GM12874 (cell line): Measurements from ENCODE around the gene PROZ.

Experiments used
- TF ChIP-seq, protein P1 (sequence below): IDR thresholded peaks from 2 replicates; pipeline ENCODE4 v1.5.1; 2011; ENCODE audit warnings: low read depth, mild to moderate bottlenecking, control low read depth, low read length, moderate library complexity; ENCODE audit not compliant: insufficient read depth

PROZ gene

DNA sequence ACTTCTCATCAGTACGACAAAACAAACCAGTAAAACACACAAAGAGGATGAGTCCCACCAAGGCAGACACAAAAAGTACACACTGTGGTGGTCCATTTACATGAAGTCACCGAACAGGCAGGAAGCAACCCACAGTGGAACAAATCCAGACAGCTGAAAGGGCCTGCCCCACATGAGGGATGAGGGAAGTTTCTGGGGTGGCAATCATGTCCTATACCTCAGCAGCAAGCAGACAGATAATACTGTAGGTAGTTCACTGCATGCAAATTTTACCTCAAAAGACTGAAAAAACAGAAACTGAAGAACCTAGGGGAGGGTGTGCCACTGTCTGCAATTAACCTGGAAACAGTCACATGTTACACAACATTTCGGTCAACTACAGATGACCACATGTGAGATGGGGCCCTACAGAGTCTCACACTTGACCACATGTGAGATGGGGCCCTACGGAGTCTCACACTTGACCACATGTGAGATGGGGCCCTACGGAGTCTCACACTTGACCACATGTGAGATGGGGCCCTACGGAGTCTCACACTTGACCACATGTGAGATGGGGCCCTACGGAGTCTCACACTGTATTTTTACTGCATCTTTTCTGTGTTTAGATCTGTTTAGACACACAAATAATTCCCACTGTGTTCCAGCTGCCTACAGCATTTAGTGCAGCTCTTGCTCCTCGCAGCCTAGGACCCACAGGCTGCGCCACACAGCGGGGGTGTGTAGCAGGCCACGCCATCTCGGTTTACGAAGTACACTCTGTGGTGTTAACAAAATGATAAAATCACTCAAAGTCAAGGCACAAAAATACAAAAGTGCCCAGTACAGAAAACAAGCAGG is 27.8 kb downstream of the PROZ start:
- TF ChIP-seq, protein P1, sequence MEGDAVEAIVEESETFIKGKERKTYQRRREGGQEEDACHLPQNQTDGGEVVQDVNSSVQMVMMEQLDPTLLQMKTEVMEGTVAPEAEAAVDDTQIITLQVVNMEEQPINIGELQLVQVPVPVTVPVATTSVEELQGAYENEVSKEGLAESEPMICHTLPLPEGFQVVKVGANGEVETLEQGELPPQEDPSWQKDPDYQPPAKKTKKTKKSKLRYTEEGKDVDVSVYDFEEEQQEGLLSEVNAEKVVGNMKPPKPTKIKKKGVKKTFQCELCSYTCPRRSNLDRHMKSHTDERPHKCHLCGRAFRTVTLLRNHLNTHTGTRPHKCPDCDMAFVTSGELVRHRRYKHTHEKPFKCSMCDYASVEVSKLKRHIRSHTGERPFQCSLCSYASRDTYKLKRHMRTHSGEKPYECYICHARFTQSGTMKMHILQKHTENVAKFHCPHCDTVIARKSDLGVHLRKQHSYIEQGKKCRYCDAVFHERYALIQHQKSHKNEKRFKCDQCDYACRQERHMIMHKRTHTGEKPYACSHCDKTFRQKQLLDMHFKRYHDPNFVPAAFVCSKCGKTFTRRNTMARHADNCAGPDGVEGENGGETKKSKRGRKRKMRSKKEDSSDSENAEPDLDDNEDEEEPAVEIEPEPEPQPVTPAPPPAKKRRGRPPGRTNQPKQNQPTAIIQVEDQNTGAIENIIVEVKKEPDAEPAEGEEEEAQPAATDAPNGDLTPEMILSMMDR = no peak

DNA sequence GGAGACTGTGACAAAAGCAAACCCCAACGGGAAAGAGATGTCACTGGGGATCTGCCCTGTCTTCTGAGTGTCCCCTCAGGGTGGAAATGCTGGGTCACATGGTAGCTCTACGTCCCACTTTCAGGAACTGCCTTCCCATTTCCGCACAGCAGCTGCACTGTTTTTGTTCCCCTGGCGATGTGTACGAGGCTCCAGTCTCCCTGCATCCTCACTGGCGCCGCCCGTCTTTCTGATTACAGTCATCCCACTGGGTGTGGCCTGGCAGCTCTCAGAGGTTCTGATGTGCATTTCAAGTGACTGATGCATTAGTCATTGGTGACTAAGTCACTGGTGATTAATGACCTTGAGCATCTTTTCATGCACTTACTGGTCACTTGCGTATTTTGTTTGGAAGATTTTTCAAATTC is 28.8 kb downstream of the PROZ start:
- TF ChIP-seq, protein P1 = no peak

GRCh38 chr13:113187883-113188665 is 29.6 kb downstream of the PROZ start:
- TF ChIP-seq, protein P1 = no peak

DNA sequence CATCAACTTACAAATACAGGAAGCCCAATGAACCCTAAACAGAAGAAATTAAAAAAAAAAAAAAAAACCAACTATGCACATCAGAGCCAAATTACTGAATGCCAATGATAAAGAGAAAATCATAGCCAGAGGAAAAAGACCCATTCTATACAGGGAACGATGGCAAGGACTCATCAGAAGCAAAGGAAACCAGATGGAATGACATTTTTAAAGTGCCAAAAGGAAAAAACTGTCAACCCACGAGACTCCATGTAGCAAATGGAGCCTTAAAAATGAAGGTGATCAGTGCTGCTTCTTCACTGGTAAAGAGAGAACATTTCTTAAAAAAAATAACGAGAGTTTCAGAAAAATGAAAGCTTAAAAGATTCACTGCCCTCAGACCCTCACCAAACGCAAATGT is 31.7 kb downstream of the PROZ start:
- TF ChIP-seq, protein P1 = no peak

- TF ChIP-seq, protein P1 = no peak
Observed at GRCh38 chr13:113192279-113192678, 33.8 kb downstream of the PROZ start.

DNA sequence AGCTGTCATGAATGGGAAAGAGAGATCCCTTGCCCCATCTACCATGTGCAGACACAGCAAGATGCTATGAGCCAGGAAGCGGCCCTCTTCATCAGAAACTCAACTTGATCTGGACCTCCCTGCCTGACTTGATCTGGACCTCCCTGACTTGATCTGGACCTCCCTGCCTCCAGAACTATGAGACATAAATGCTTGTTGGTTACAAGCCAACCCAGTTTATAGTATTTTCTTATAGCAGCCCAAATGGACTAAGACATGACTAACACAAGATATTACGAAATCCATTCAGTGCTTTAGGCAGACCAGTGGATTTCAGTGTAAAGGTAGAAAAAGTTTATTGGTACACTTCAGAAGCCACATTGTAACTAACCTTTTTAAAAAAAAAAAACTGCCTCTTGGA is 34.5 kb downstream of the PROZ start:
- TF ChIP-seq, protein P1 = no peak

DNA sequence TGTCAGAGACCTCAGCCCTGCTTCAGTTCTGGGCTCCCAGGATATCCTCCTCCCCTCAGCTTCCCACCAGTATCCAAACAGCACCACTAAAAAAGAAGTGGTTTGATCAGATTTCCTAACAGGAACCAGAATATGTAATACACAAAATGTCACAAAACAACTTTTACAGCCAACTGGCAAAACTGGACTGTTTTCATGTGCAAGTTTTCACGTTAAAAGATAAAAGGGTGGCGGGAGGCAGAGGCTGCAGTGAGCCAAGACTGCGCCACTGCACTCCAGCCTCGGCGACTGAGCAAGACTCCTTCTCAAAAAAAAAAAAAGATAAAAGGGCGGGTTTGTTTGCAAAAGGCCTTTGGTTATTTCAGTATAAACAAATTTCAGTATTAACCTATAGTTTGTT is 36.9 kb downstream of the PROZ start:
- TF ChIP-seq, protein P1 = no peak
